IMR-90 (cell line): Measurements from ENCODE around the gene RNF111. TPM values are rescaled to one million over a fixed set of nuclear protein-coding genes. Genes with fewer than 3 reads are reported as not detected.

Experiments
- ATAC-seq: fragments of 200-7000 bp; cut with Tn5 transposase; 2 replicates; pipeline ENCODE4 v1.9.1; 2020; ENCODE audit warnings: low read depth, mild to moderate bottlenecking, moderate library complexity
- BruUV-seq: library from RNA; stranded (reverse); fragments of 400-500 nt; replicated peaks from 2 replicates; lab custom pipeline; 2021; lab: Mats Ljungman, UMichigan
- CTCF ChIA-PET: fragments of 300-600 bp; formaldehyde crosslinking; extraction: SDS; loops from one replicate; lab custom pipeline; 2021; ENCODE audit warnings: antibody characterized with exemption; lab: Yijun Ruan, JAX
- POLR2A ChIA-PET: fragments of 300-600 bp; sonication (Branson Sonifier 250); formaldehyde crosslinking; loops from one replicate; lab custom pipeline; 2022; ENCODE audit warnings: antibody characterized with exemption; ENCODE audit not compliant: unreplicated experiment; lab: Charles Lee
- DNase-seq: peaks from one replicate; pipeline ENCODE4 v3.0.0; 2013
- H2AFZ ChIP-seq: replicated peaks from 2 replicates; pipeline ENCODE3; 2013; ENCODE audit warnings: low read length, mild to moderate bottlenecking; ENCODE audit not compliant: poor library complexity
- H2AK5ac ChIP-seq: 2 replicates; pipeline ENCODE4 v1.6.1; 2013; ENCODE audit warnings: low read depth, low read length, inconsistent platforms
- H2AK9ac ChIP-seq: replicated peaks from 2 replicates; pipeline ENCODE3; 2013; ENCODE audit warnings: mild to moderate bottlenecking, low read depth, low read length, moderate library complexity; ENCODE audit not compliant: poor library complexity
- H2BK120ac ChIP-seq: 2 replicates; pipeline ENCODE4 v1.6.1; 2013; ENCODE audit warnings: low read depth, low read length, inconsistent platforms
- H2BK15ac ChIP-seq: 3 replicates; pipeline ENCODE4 v1.6.1; 2013; ENCODE audit warnings: low read depth, low read length, inconsistent platforms
- H2BK20ac ChIP-seq: 2 replicates; pipeline ENCODE4 v1.6.1; 2013; ENCODE audit warnings: low read depth, mild to moderate bottlenecking, inconsistent platforms, low read length, moderate library complexity
- H2BK5ac ChIP-seq: 2 replicates; pipeline ENCODE4 v1.6.1; 2013; ENCODE audit warnings: mild to moderate bottlenecking, low read depth, low read length, inconsistent platforms; ENCODE audit not compliant: poor library complexity, severe bottlenecking
- H3K14ac ChIP-seq: replicated peaks from 2 replicates; pipeline ENCODE4 v1.6.1; 2013; ENCODE audit warnings: low read depth, low read length, inconsistent platforms
- H3K18ac ChIP-seq: 2 replicates; pipeline ENCODE4 v1.6.1; 2013; ENCODE audit warnings: low read depth, low read length, control low read depth
- H3K23ac ChIP-seq: 2 replicates; pipeline ENCODE4 v1.6.1; 2013; ENCODE audit warnings: low read depth, low read length, inconsistent platforms
- H3K27ac ChIP-seq: 2 replicates; pipeline ENCODE4 v1.5.1; 2013; ENCODE audit warnings: mild to moderate bottlenecking, control low read depth, low read length; ENCODE audit not compliant: insufficient read depth
- H3K27me3 ChIP-seq: 2 replicates; pipeline ENCODE4 v1.6.1; 2013; ENCODE audit warnings: low read length; ENCODE audit not compliant: control insufficient read depth, insufficient read depth
- H3K36me3 ChIP-seq: 2 replicates; pipeline ENCODE4 v1.6.1; 2013; ENCODE audit warnings: low read length, mixed read lengths; ENCODE audit not compliant: control insufficient read depth, insufficient read depth
- H3K4ac ChIP-seq: 2 replicates; pipeline ENCODE4 v1.6.1; 2013; ENCODE audit warnings: low read depth, low read length, inconsistent platforms
- H3K4me1 ChIP-seq: 2 replicates; pipeline ENCODE4 v1.6.1; 2013; ENCODE audit warnings: low read length, mixed read lengths; ENCODE audit not compliant: control insufficient read depth, insufficient read depth
- H3K4me2 ChIP-seq: 2 replicates; pipeline ENCODE4 v1.6.1; 2013; ENCODE audit warnings: low read depth, mild to moderate bottlenecking, control low read depth, low read length, moderate library complexity
- H3K4me3 ChIP-seq: 2 replicates; pipeline ENCODE4 v1.5.1; 2013; ENCODE audit warnings: low read depth, mild to moderate bottlenecking, control low read depth, low read length, moderate library complexity; ENCODE audit not compliant: insufficient read depth
- H3K56ac ChIP-seq: 2 replicates; pipeline ENCODE4 v1.6.1; 2013; ENCODE audit warnings: low read length, inconsistent platforms; ENCODE audit not compliant: insufficient read depth; ENCODE audit errors: extremely low read depth
- H3K79me1 ChIP-seq, 2 experiments: 2 replicates each; pipeline ENCODE4 v1.6.1; 2013; ENCODE audit warnings: low read length in 2 of 2, inconsistent platforms in 1 of 2, low read depth in 1 of 2
- H3K9ac ChIP-seq: 2 replicates; pipeline ENCODE4 v1.6.1; 2013; ENCODE audit warnings: low read depth, low read length, control low read depth
- H3K9me1 ChIP-seq: 2 replicates; pipeline ENCODE4 v1.6.1; 2013; ENCODE audit warnings: low read length, inconsistent platforms; ENCODE audit not compliant: insufficient read depth
- H3K9me3 ChIP-seq: 2 replicates; pipeline ENCODE4 v1.6.1; 2013; ENCODE audit warnings: low read length; ENCODE audit not compliant: control insufficient read depth, insufficient read depth
- H4K20me1 ChIP-seq: 2 replicates; pipeline ENCODE4 v1.6.1; 2013; ENCODE audit warnings: low read length, inconsistent platforms; ENCODE audit not compliant: insufficient read depth
- H4K5ac ChIP-seq: 2 replicates; pipeline ENCODE4 v1.6.1; 2013; ENCODE audit warnings: mild to moderate bottlenecking, low read depth, low read length, control low read depth
- H4K8ac ChIP-seq, 2 experiments: 2 replicates each; pipeline ENCODE4 v1.6.1; 2013; ENCODE audit warnings: low read depth in 2 of 2, low read length in 2 of 2, control low read depth in 1 of 2, inconsistent platforms in 1 of 2
- H4K91ac ChIP-seq: 2 replicates; pipeline ENCODE4 v1.6.1; 2013; ENCODE audit warnings: low read depth, low read length, inconsistent platforms; ENCODE audit not compliant: insufficient read depth
- BHLHE40 ChIP-seq: fragments of 150-350 bp; IDR thresholded peaks from 2 replicates; pipeline ENCODE4 v1.6.1; 2016; ENCODE audit warnings: mild to moderate bottlenecking, low read depth, low read length
- CEBPB ChIP-seq: IDR thresholded peaks from 2 replicates; pipeline ENCODE4 v1.6.1; 2012; ENCODE audit warnings: low read depth, low read length, improper control_type of control experiment
- CHD1 ChIP-seq: IDR thresholded peaks from 2 replicates; pipeline ENCODE4 v1.6.1; 2012; ENCODE audit warnings: low read depth, low read length, improper control_type of control experiment
- FOS ChIP-seq: fragments of 150-350 bp; IDR thresholded peaks from 2 replicates; pipeline ENCODE4 v1.6.1; 2016; ENCODE audit warnings: low read depth, low read length
- MAFK ChIP-seq: IDR thresholded peaks from 2 replicates; pipeline ENCODE4 v1.6.1; 2012; ENCODE audit warnings: low read depth, low read length, improper control_type of control experiment
- NFE2L2 ChIP-seq: fragments of 150-350 bp; IDR thresholded peaks from 2 replicates; pipeline ENCODE4 v1.6.1; 2016; ENCODE audit warnings: low read depth, mild to moderate bottlenecking, low read length
- RAD21 ChIP-seq: IDR thresholded peaks from 2 replicates; pipeline ENCODE4 v1.6.1; 2012; ENCODE audit warnings: low read length, improper control_type of control experiment
- RCOR1 ChIP-seq: IDR thresholded peaks from 2 replicates; pipeline ENCODE4 v1.6.1; 2012; ENCODE audit warnings: mild to moderate bottlenecking, low read length, improper control_type of control experiment; ENCODE audit not compliant: insufficient replicate concordance
- SMC3 ChIP-seq: fragments of 150-350 bp; IDR thresholded peaks from 2 replicates; pipeline ENCODE4 v1.6.1; 2016; ENCODE audit warnings: low read depth, mild to moderate bottlenecking, antibody characterized with exemption, low read length, moderate library complexity
- USF2 ChIP-seq: fragments of 150-350 bp; IDR thresholded peaks from 2 replicates; pipeline ENCODE4 v1.6.1; 2017; ENCODE audit warnings: mild to moderate bottlenecking, antibody characterized with exemption, low read length, low read depth
- WGBS, 2 experiments: methylation state at CpG; one replicate each; pipeline versions ENCODE4 v1.1.5 to v1.1.7; 2013; ENCODE audit warnings: missing lambda C conversion rate in 2 of 2; ENCODE audit not compliant: insufficient read length in 1 of 2; ENCODE audit errors: extremely low coverage in 2 of 2; 5-methylcytosine and 5-hydroxymethylcytosine counted together
- dilution Hi-C: fragments of 300-500 bp; cut with HindIII; formaldehyde crosslinking; loops from one replicate; pipeline ENCODE4 v1.14.3; 2018; ENCODE audit warnings: low sequenced_read_pairs; ENCODE audit not compliant: unreplicated experiment
- in situ Hi-C: fragments of 300-500 bp; cut with MboI; formaldehyde crosslinking; loops from 3 replicates; pipeline ENCODE4 v1.14.3; 2019; ENCODE audit warnings: low sequenced_read_pairs, inconsistent platforms, mixed read lengths
- intact Hi-C: fragments of 100-400 bp; cut with micrococcal nuclease; formaldehyde crosslinking; loops from 2 replicates; pipeline ENCODE4 v1.10.0; 2022
- polyA plus RNA-seq, 3 experiments: library from polyadenylated mRNA; depleted of rRNA; stranded (reverse); fragments of >200 nt; gene quantifications; 2 replicates each; pipeline ENCODE4 v1.2.3, GENCODE V29; 2012; ENCODE audit warnings: low replicate concordance in 1 of 3
- total RNA-seq: library from RNA; depleted of rRNA; stranded (reverse); fragments of >200 nt; gene quantifications from 2 replicates; pipeline ENCODE4 v1.2.3, GENCODE V29; 2012

RNF111 gene
- total and polyA plus RNA-seq, 2 of the 4 experiments (the other 2 are of a cell fraction), result 13.5 to 20.1 TPM

- Histone ChIP-seq H3K79me1 (peaks cover 26 to 61% of the 10 kb centered on the region in 2 experiments), H2BK15ac (no peak overlapping the region), H3K36me3 (peaks cover 16% of the 10 kb centered on the region), H2AFZ (no peak overlapping the region), H2BK120ac (no peak overlapping the region), H4K91ac (no peak overlapping the region), H3K9ac (no peak overlapping the region), H3K14ac (no peak overlapping the region), H2BK20ac (no peak overlapping the region), H3K4me2 (no peak overlapping the region), H3K23ac (no peak overlapping the region), H3K4me1 (no peaks in the 10 kb centered on the region), H4K8ac (no peak overlapping the region), H3K4me3 (no peak overlapping the region), H4K20me1 (peaks cover 24% of the 10 kb centered on the region), H3K4ac (no peak overlapping the region), H3K9me1 (no peaks in the 10 kb centered on the region; the same call in 1 of the 2 replicates), H2BK5ac (no peak overlapping the region), H4K5ac (no peak overlapping the region), H2AK5ac (no peak overlapping the region), H3K56ac (no peak overlapping the region), H2AK9ac (no peak overlapping the region), H3K27ac (no peak overlapping the region), H3K27me3 (no peaks in the 10 kb centered on the region), H3K9me3 (no peaks in the 10 kb centered on the region), H3K18ac (no peak overlapping the region)
- CTCF ChIA-PET, result no interaction called here
- POLR2A ChIA-PET, result no interaction called here
- no peak for TF ChIP-seq RCOR1
- TF ChIP-seq CHD1, result no peak
- TF ChIP-seq CEBPB, result no peak
- TF ChIP-seq NFE2L2, result no peak
- no peak for TF ChIP-seq MAFK
- no peak for TF ChIP-seq USF2
- TF ChIP-seq FOS, result no peak
- no peak for TF ChIP-seq SMC3
- TF ChIP-seq BHLHE40, result no peak
- TF ChIP-seq RAD21, result no peak
- in situ Hi-C loops, result no loop called here
- ATAC-seq (no peak), DNase-seq (no peak)
- intact Hi-C loops, result loop anchor here (10.0 kb wide), 1 partner anchor 50 kb away; no protein-coding TSS in a partner anchor
- no TSS peak for BruUV-seq
- dilution Hi-C loops, result no loop called here
- no CpG with 5 or more reads among the region's 3 CpGs for WGBS, 2 experiments
These were observed 47.7 kb downstream of the RNF111 start for GRCh38 chr15:59035201-59035600.
